Coronary artery (tissue), 2 donors: ENCODE data around the gene TOR3A.
A peak's percentile ranks its signal among the peaks of the same experiment; 100 is the strongest.
"Not testable (repeated sequence)": the region's sequence is repeated elsewhere in the genome, so short reads cannot be mapped to it uniquely, and the experiment has no call there.

Source experiments
- DNase-seq: peaks from one replicate; pipeline ENCODE4 v3.0.0-alpha.2; 2017; ENCODE audit warnings: low spot score
- H3K27ac ChIP-seq, 2 donors: fragments of 200-600 bp; sonication (generic); one replicate each; pipeline ENCODE4 v1.5.1; 2016 to 2019
- H3K4me3 ChIP-seq: fragments of 200-600 bp; sonication (generic); 2 replicates; pipeline ENCODE4 v1.5.1; 2016; ENCODE audit warnings: mild to moderate bottlenecking, moderate library complexity
- CTCF ChIP-seq: fragments of 200-600 bp; sonication (generic); IDR thresholded peaks from one replicate; pipeline ENCODE4 v1.5.1; 2019; ENCODE audit warnings: antibody characterized with exemption

The TOR3A gene

GRCh38 chr1:179081687-179082332 is at the start of gene TOR3A:
Gene TOR3A (plus strand): TSS chr1:179082070. CDS start chr1:179082129, 59 bp downstream.
- DNase-seq: peak; percentile 95
- H3K4me3 ChIP-seq: peak within 1 kb of the TSS; percentile 87
- peak within 1 kb of the TSS; percentile 89 to 93 for H3K27ac ChIP-seq
- TF ChIP-seq CTCF: no peak

- no peak for TF ChIP-seq CTCF
- DNase-seq: no peak
- no peak overlapping the region for H3K27ac ChIP-seq
- no peak overlapping the region for H3K4me3 ChIP-seq
These were observed 47.1 kb upstream of the TOR3A start for GRCh38 chr1:179034720-179035119.

GRCh38 chr1:179036844-179037465 is 44.9 kb upstream of the TOR3A start:
- Histone ChIP-seq H3K27ac (no peak overlapping the region), H3K4me3 (no peak overlapping the region)
- DNase-seq: no peak
- TF ChIP-seq CTCF: no peak

- Histone ChIP-seq H3K4me3 (no peak overlapping the region), H3K27ac (no peak overlapping the region)
- DNase-seq: no peak
- no peak for TF ChIP-seq CTCF
These were observed 43.2 kb upstream of the TOR3A start for GRCh38 chr1:179038528-179039281.

GRCh38 chr1:179039502-179040174 is 42.2 kb upstream of the TOR3A start:
- H3K4me3 ChIP-seq, H3K27ac ChIP-seq, DNase-seq: not testable (repeated sequence)

- not testable (repeated sequence) for DNase-seq, H3K27ac ChIP-seq, H3K4me3 ChIP-seq
These were observed 41.7 kb upstream of the TOR3A start for GRCh38 chr1:179040175-179040551.

- no peak overlapping the region for H3K4me3 ChIP-seq
- H3K27ac ChIP-seq: no peak overlapping the region
- no peak for TF ChIP-seq CTCF
- no peak for DNase-seq
These were observed 39.8 kb upstream of the TOR3A start for GRCh38 chr1:179042087-179042486.
